OCI-LY7 (cell line): ENCODE data around the gene PPP4R4.
"Not testable (repeated sequence)": the region's sequence is repeated elsewhere in the genome, so short reads cannot be mapped to it uniquely, and the experiment has no call there.

Experiments used
- EZH2phosphoT487 ChIP-seq: fragments of 200-600 bp; sonication (generic); IDR thresholded peaks from 2 replicates; pipeline ENCODE4 v1.6.1; 2018; ENCODE audit warnings: low read depth, borderline replicate concordance, mild to moderate bottlenecking, mixed run types, antibody characterized with exemption, low read length, moderate library complexity, mixed read lengths
- TF ChIP-seq, protein P1 (sequence below): fragments of 200-600 bp; sonication (generic); conservative IDR thresholded peaks from 2 replicates; pipeline ENCODE4 v1.5.1; 2014; ENCODE audit warnings: mild to moderate bottlenecking, antibody characterized with exemption, low read length, moderate library complexity, mixed read lengths

DNA sequence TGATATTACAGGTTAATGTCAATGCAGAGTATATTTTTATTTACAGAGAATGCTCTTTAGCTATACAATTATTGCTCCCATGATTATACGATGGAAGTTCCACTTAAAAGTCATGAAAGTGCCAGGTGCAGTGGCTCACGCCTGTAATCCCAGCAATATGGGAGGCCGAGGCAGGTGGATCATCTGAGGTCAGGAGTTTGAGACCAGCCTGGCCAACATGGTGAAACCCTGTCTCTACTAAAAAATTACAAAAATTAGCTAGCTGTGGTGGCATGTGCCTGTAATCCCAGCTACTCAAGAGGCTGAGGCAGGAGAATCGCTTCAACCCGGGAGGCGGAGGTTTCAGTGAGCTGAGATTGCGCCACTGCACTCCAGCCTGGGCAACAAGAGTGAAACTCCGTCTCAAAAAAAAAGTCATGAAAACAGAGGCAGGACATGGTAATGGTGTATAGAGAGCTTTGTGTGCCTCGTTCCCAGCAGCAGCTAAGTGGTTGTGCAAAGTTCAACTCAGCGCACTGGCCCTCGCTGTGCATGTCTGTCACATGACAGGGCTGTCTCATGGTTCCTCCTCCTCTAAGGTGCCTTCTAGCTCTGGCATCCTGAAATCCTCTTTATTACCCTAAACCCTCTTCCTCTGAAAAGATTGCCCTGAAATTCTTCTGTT lies 102.9 kb downstream of the PPP4R4 start:
- TF ChIP-seq, protein P1, sequence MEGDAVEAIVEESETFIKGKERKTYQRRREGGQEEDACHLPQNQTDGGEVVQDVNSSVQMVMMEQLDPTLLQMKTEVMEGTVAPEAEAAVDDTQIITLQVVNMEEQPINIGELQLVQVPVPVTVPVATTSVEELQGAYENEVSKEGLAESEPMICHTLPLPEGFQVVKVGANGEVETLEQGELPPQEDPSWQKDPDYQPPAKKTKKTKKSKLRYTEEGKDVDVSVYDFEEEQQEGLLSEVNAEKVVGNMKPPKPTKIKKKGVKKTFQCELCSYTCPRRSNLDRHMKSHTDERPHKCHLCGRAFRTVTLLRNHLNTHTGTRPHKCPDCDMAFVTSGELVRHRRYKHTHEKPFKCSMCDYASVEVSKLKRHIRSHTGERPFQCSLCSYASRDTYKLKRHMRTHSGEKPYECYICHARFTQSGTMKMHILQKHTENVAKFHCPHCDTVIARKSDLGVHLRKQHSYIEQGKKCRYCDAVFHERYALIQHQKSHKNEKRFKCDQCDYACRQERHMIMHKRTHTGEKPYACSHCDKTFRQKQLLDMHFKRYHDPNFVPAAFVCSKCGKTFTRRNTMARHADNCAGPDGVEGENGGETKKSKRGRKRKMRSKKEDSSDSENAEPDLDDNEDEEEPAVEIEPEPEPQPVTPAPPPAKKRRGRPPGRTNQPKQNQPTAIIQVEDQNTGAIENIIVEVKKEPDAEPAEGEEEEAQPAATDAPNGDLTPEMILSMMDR: not testable (repeated sequence)
- TF ChIP-seq EZH2phosphoT487: not testable (repeated sequence)
